Measurements from ENCODE around the gene PRDM12.
A peak's percentile ranks its signal among the peaks of the same experiment; 100 is the strongest.

The PRDM12 gene

GRCh38 chr9:130660683-130661450 is 3.5 kb upstream of the PRDM12 start:
- TF ChIP-seq SNAI2 (CRISPR knock-in tag; IDR thresholded peaks at IDR 0.05) (no peak), TOX (CRISPR knock-in tag; IDR thresholded peaks at IDR 0.05; ENCODE audit: borderline replicate concordance) (no peak), ARNTL (CRISPR knock-in tag; IDR thresholded peaks at IDR 0.05; ENCODE audit: borderline replicate concordance, low read depth) (no peak), BACH2 (CRISPR knock-in tag; IDR thresholded peaks at IDR 0.05; ENCODE audit: borderline replicate concordance) (no peak), TSHZ2 (CRISPR knock-in tag; IDR thresholded peaks at IDR 0.05) (no peak), RARB (CRISPR knock-in tag; IDR thresholded peaks at IDR 0.05) (no peak), ESRRG (CRISPR knock-in tag; IDR thresholded peaks at IDR 0.05) (no peak), ZNF565 (CRISPR knock-in tag; conservative IDR thresholded peaks at IDR 0.05; ENCODE audit: low read depth) (no peak), TCF4 (CRISPR knock-in tag; IDR thresholded peaks at IDR 0.05; ENCODE audit: borderline replicate concordance) (no peak), ZFP30 (CRISPR knock-in tag; IDR thresholded peaks at IDR 0.05) (no peak), ZFP3 (CRISPR knock-in tag; IDR thresholded peaks at IDR 0.05) (no peak), ZC3H10 (CRISPR knock-in tag; IDR thresholded peaks at IDR 0.05) (no peak), PPARA (CRISPR knock-in tag; IDR thresholded peaks at IDR 0.05; ENCODE audit: borderline replicate concordance) (no peak), CSDC2 (CRISPR knock-in tag; IDR thresholded peaks at IDR 0.05) (no peak)
- TF ChIP-seq, protein P1, sequence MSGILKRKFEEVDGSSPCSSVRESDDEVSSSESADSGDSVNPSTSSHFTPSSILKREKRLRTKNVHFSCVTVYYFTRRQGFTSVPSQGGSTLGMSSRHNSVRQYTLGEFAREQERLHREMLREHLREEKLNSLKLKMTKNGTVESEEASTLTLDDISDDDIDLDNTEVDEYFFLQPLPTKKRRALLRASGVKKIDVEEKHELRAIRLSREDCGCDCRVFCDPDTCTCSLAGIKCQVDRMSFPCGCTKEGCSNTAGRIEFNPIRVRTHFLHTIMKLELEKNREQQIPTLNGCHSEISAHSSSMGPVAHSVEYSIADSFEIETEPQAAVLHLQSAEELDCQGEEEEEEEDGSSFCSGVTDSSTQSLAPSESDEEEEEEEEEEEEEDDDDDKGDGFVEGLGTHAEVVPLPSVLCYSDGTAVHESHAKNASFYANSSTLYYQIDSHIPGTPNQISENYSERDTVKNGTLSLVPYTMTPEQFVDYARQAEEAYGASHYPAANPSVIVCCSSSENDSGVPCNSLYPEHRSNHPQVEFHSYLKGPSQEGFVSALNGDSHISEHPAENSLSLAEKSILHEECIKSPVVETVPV (CRISPR knock-in tag; IDR thresholded peaks at IDR 0.05): no peak
- TF ChIP-seq, protein P2, sequence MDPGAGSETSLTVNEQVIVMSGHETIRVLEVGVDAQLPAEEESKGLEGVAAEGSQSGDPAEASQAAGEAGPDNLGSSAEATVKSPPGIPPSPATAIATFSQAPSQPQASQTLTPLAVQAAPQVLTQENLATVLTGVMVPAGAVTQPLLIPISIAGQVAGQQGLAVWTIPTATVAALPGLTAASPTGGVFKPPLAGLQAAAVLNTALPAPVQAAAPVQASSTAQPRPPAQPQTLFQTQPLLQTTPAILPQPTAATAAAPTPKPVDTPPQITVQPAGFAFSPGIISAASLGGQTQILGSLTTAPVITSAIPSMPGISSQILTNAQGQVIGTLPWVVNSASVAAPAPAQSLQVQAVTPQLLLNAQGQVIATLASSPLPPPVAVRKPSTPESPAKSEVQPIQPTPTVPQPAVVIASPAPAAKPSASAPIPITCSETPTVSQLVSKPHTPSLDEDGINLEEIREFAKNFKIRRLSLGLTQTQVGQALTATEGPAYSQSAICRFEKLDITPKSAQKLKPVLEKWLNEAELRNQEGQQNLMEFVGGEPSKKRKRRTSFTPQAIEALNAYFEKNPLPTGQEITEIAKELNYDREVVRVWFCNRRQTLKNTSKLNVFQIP (CRISPR knock-in tag; IDR thresholded peaks at IDR 0.05; ENCODE audit: borderline replicate concordance, low read depth): no peak
- TF ChIP-seq, protein P3, sequence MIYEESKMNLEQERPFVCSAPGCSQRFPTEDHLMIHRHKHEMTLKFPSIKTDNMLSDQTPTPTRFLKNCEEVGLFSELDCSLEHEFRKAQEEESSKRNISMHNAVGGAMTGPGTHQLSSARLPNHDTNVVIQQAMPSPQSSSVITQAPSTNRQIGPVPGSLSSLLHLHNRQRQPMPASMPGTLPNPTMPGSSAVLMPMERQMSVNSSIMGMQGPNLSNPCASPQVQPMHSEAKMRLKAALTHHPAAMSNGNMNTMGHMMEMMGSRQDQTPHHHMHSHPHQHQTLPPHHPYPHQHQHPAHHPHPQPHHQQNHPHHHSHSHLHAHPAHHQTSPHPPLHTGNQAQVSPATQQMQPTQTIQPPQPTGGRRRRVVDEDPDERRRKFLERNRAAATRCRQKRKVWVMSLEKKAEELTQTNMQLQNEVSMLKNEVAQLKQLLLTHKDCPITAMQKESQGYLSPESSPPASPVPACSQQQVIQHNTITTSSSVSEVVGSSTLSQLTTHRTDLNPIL (CRISPR knock-in tag; IDR thresholded peaks at IDR 0.05; ENCODE audit: low read depth): no peak
- ATAC-seq: 0 out of 3 replicates have a peak, but pooled peaks have one; percentile 3

GRCh38 chr9:130661451-130662098 is 2.8 kb upstream of the PRDM12 start:
- no peak for TF ChIP-seq ZFP3 (CRISPR knock-in tag; IDR thresholded peaks at IDR 0.05)
- TF ChIP-seq CSDC2 (CRISPR knock-in tag; IDR thresholded peaks at IDR 0.05): no peak
- ATAC-seq: no peak

GRCh38 chr9:130662099-130662969 is 2.1 kb upstream of the PRDM12 start:
- TF ChIP-seq, protein P4, sequence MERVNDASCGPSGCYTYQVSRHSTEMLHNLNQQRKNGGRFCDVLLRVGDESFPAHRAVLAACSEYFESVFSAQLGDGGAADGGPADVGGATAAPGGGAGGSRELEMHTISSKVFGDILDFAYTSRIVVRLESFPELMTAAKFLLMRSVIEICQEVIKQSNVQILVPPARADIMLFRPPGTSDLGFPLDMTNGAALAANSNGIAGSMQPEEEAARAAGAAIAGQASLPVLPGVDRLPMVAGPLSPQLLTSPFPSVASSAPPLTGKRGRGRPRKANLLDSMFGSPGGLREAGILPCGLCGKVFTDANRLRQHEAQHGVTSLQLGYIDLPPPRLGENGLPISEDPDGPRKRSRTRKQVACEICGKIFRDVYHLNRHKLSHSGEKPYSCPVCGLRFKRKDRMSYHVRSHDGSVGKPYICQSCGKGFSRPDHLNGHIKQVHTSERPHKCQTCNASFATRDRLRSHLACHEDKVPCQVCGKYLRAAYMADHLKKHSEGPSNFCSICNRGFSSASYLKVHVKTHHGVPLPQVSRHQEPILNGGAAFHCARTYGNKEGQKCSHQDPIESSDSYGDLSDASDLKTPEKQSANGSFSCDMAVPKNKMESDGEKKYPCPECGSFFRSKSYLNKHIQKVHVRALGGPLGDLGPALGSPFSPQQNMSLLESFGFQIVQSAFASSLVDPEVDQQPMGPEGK (CRISPR knock-in tag; IDR thresholded peaks at IDR 0.05; ENCODE audit: borderline replicate concordance): no peak
- TF ChIP-seq ZFP30 (CRISPR knock-in tag; IDR thresholded peaks at IDR 0.05) (no peak), ZNF70 (CRISPR knock-in tag; IDR thresholded peaks at IDR 0.05) (no peak), ARNTL (CRISPR knock-in tag; IDR thresholded peaks at IDR 0.05; ENCODE audit: borderline replicate concordance, low read depth) (no peak), RARB (CRISPR knock-in tag; IDR thresholded peaks at IDR 0.05) (no peak), SNAI2 (CRISPR knock-in tag; IDR thresholded peaks at IDR 0.05) (no peak), TCF4 (CRISPR knock-in tag; IDR thresholded peaks at IDR 0.05; ENCODE audit: borderline replicate concordance) (no peak), GLIS3 (CRISPR knock-in tag; IDR thresholded peaks at IDR 0.05) (no peak), BACH2 (CRISPR knock-in tag; IDR thresholded peaks at IDR 0.05; ENCODE audit: borderline replicate concordance) (no peak), TOX (CRISPR knock-in tag; IDR thresholded peaks at IDR 0.05; ENCODE audit: borderline replicate concordance) (no peak), OSR1 (CRISPR knock-in tag; IDR thresholded peaks at IDR 0.05) (no peak), ESRRG (CRISPR knock-in tag; IDR thresholded peaks at IDR 0.05) (no peak), CSDC2 (CRISPR knock-in tag; IDR thresholded peaks at IDR 0.05) (no peak), ZNF8 (CRISPR knock-in tag; IDR thresholded peaks at IDR 0.05) (no peak), ZC3H10 (CRISPR knock-in tag; IDR thresholded peaks at IDR 0.05) (no peak)
- TF ChIP-seq, protein P3 (CRISPR knock-in tag; IDR thresholded peaks at IDR 0.05; ENCODE audit: low read depth): no peak
- peak; percentile 40 for ATAC-seq

All from SK-N-SH treated with all-trans-retinoic acid at 6 μM for 48 hours (cell line).